ENCODE measurements around the gene CYP2J2.

DNA sequence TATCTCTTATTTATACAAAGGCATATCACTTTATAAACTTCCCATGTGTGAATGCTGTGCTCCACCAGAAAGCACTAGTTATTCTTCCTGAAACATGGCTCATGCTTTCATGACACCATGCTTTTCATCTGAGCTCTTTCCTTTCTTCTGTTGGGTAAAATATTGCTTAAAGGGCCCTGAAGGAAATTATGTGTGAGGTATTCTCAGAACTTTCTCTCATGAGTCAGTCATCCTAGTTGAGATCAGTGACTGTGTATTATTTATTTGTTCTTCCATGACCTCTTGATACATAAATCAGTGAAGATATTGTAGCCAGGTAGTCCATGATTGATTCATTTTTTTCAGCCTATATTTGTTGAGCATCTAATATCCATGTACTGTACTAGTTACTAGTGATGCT lies 54.8 kb downstream of the CYP2J2 start:
- TF ChIP-seq FOXK1 (CRISPR knock-in tag; IDR thresholded peaks at IDR 0.05) (no peak), CTCF (IDR thresholded peaks at IDR 0.05) (no peak), NR3C1 (CRISPR knock-in tag; conservative IDR thresholded peaks at IDR 0.05; ENCODE audit: low read depth) (no peak), ZNF121 (CRISPR knock-in tag; IDR thresholded peaks at IDR 0.05) (no peak), TP53 (CRISPR knock-in tag; IDR thresholded peaks at IDR 0.05) (no peak), MAX (CRISPR knock-in tag; IDR thresholded peaks at IDR 0.05) (no peak), ELF4 (CRISPR knock-in tag; IDR thresholded peaks at IDR 0.05; ENCODE audit: low read depth) (no peak), SP1 (CRISPR knock-in tag; conservative IDR thresholded peaks at IDR 0.05) (no peak), CREM (CRISPR knock-in tag; IDR thresholded peaks at IDR 0.05) (no peak), ATF3 (CRISPR knock-in tag; conservative IDR thresholded peaks at IDR 0.05) (no peak), EMX1 (CRISPR knock-in tag; IDR thresholded peaks at IDR 0.05) (no peak), ZNF671 (CRISPR knock-in tag; IDR thresholded peaks at IDR 0.05) (no peak), ZNF317 (CRISPR knock-in tag; IDR thresholded peaks at IDR 0.05; ENCODE audit: borderline replicate concordance, low read depth) (no peak)

Measured in WTC11 (cell line).